IMR-90 (cell line): ENCODE data around the gene TRIM36. TPM values are rescaled to one million over a fixed set of nuclear protein-coding genes. Genes with fewer than 3 reads are reported as not detected.

Experiments used
- ATAC-seq: fragments of 200-7000 bp; cut with Tn5 transposase; 2 replicates; pipeline ENCODE4 v1.9.1; 2020; ENCODE audit warnings: low read depth, mild to moderate bottlenecking, moderate library complexity
- BruUV-seq: library from RNA; stranded (reverse); fragments of 400-500 nt; replicated peaks from 2 replicates; lab custom pipeline; 2021; lab: Mats Ljungman, UMichigan
- CTCF ChIA-PET: fragments of 300-600 bp; formaldehyde crosslinking; extraction: SDS; loops from one replicate; lab custom pipeline; 2021; ENCODE audit warnings: antibody characterized with exemption; lab: Yijun Ruan, JAX
- POLR2A ChIA-PET: fragments of 300-600 bp; sonication (Branson Sonifier 250); formaldehyde crosslinking; loops from one replicate; lab custom pipeline; 2022; ENCODE audit warnings: antibody characterized with exemption; ENCODE audit not compliant: unreplicated experiment; lab: Charles Lee
- DNase-seq: peaks from one replicate; pipeline ENCODE4 v3.0.0; 2013
- H2AFZ ChIP-seq: replicated peaks from 2 replicates; pipeline ENCODE3; 2013; ENCODE audit warnings: low read length, mild to moderate bottlenecking; ENCODE audit not compliant: poor library complexity
- H2AK5ac ChIP-seq: 2 replicates; pipeline ENCODE4 v1.6.1; 2013; ENCODE audit warnings: low read depth, low read length, inconsistent platforms
- H2AK9ac ChIP-seq: replicated peaks from 2 replicates; pipeline ENCODE3; 2013; ENCODE audit warnings: mild to moderate bottlenecking, low read depth, low read length, moderate library complexity; ENCODE audit not compliant: poor library complexity
- H2BK120ac ChIP-seq: 2 replicates; pipeline ENCODE4 v1.6.1; 2013; ENCODE audit warnings: low read depth, low read length, inconsistent platforms
- H2BK15ac ChIP-seq: 3 replicates; pipeline ENCODE4 v1.6.1; 2013; ENCODE audit warnings: low read depth, low read length, inconsistent platforms
- H2BK20ac ChIP-seq: 2 replicates; pipeline ENCODE4 v1.6.1; 2013; ENCODE audit warnings: low read depth, mild to moderate bottlenecking, inconsistent platforms, low read length, moderate library complexity
- H2BK5ac ChIP-seq: 2 replicates; pipeline ENCODE4 v1.6.1; 2013; ENCODE audit warnings: mild to moderate bottlenecking, low read depth, low read length, inconsistent platforms; ENCODE audit not compliant: poor library complexity, severe bottlenecking
- H3K14ac ChIP-seq: replicated peaks from 2 replicates; pipeline ENCODE4 v1.6.1; 2013; ENCODE audit warnings: low read depth, low read length, inconsistent platforms
- H3K18ac ChIP-seq: 2 replicates; pipeline ENCODE4 v1.6.1; 2013; ENCODE audit warnings: low read depth, low read length, control low read depth
- H3K23ac ChIP-seq: 2 replicates; pipeline ENCODE4 v1.6.1; 2013; ENCODE audit warnings: low read depth, low read length, inconsistent platforms
- H3K27ac ChIP-seq: 2 replicates; pipeline ENCODE4 v1.5.1; 2013; ENCODE audit warnings: mild to moderate bottlenecking, control low read depth, low read length; ENCODE audit not compliant: insufficient read depth
- H3K27me3 ChIP-seq: 2 replicates; pipeline ENCODE4 v1.6.1; 2013; ENCODE audit warnings: low read length; ENCODE audit not compliant: control insufficient read depth, insufficient read depth
- H3K36me3 ChIP-seq: 2 replicates; pipeline ENCODE4 v1.6.1; 2013; ENCODE audit warnings: low read length, mixed read lengths; ENCODE audit not compliant: control insufficient read depth, insufficient read depth
- H3K4ac ChIP-seq: 2 replicates; pipeline ENCODE4 v1.6.1; 2013; ENCODE audit warnings: low read depth, low read length, inconsistent platforms
- H3K4me1 ChIP-seq: 2 replicates; pipeline ENCODE4 v1.6.1; 2013; ENCODE audit warnings: low read length, mixed read lengths; ENCODE audit not compliant: control insufficient read depth, insufficient read depth
- H3K4me2 ChIP-seq: 2 replicates; pipeline ENCODE4 v1.6.1; 2013; ENCODE audit warnings: low read depth, mild to moderate bottlenecking, control low read depth, low read length, moderate library complexity
- H3K4me3 ChIP-seq: 2 replicates; pipeline ENCODE4 v1.5.1; 2013; ENCODE audit warnings: low read depth, mild to moderate bottlenecking, control low read depth, low read length, moderate library complexity; ENCODE audit not compliant: insufficient read depth
- H3K56ac ChIP-seq: 2 replicates; pipeline ENCODE4 v1.6.1; 2013; ENCODE audit warnings: low read length, inconsistent platforms; ENCODE audit not compliant: insufficient read depth; ENCODE audit errors: extremely low read depth
- H3K79me1 ChIP-seq, 2 experiments: 2 replicates each; pipeline ENCODE4 v1.6.1; 2013; ENCODE audit warnings: low read length in 2 of 2, inconsistent platforms in 1 of 2, low read depth in 1 of 2
- H3K9ac ChIP-seq: 2 replicates; pipeline ENCODE4 v1.6.1; 2013; ENCODE audit warnings: low read depth, low read length, control low read depth
- H3K9me1 ChIP-seq: 2 replicates; pipeline ENCODE4 v1.6.1; 2013; ENCODE audit warnings: low read length, inconsistent platforms; ENCODE audit not compliant: insufficient read depth
- H3K9me3 ChIP-seq: 2 replicates; pipeline ENCODE4 v1.6.1; 2013; ENCODE audit warnings: low read length; ENCODE audit not compliant: control insufficient read depth, insufficient read depth
- H4K20me1 ChIP-seq: 2 replicates; pipeline ENCODE4 v1.6.1; 2013; ENCODE audit warnings: low read length, inconsistent platforms; ENCODE audit not compliant: insufficient read depth
- H4K5ac ChIP-seq: 2 replicates; pipeline ENCODE4 v1.6.1; 2013; ENCODE audit warnings: mild to moderate bottlenecking, low read depth, low read length, control low read depth
- H4K8ac ChIP-seq, 2 experiments: 2 replicates each; pipeline ENCODE4 v1.6.1; 2013; ENCODE audit warnings: low read depth in 2 of 2, low read length in 2 of 2, control low read depth in 1 of 2, inconsistent platforms in 1 of 2
- H4K91ac ChIP-seq: 2 replicates; pipeline ENCODE4 v1.6.1; 2013; ENCODE audit warnings: low read depth, low read length, inconsistent platforms; ENCODE audit not compliant: insufficient read depth
- BHLHE40 ChIP-seq: fragments of 150-350 bp; IDR thresholded peaks from 2 replicates; pipeline ENCODE4 v1.6.1; 2016; ENCODE audit warnings: mild to moderate bottlenecking, low read depth, low read length
- CEBPB ChIP-seq: IDR thresholded peaks from 2 replicates; pipeline ENCODE4 v1.6.1; 2012; ENCODE audit warnings: low read depth, low read length, improper control_type of control experiment
- CHD1 ChIP-seq: IDR thresholded peaks from 2 replicates; pipeline ENCODE4 v1.6.1; 2012; ENCODE audit warnings: low read depth, low read length, improper control_type of control experiment
- ELK1 ChIP-seq: fragments of 150-350 bp; IDR thresholded peaks from 2 replicates; pipeline ENCODE4 v1.6.1; 2016; ENCODE audit warnings: low read depth, mild to moderate bottlenecking, low read length, moderate library complexity, borderline replicate concordance
- FOS ChIP-seq: fragments of 150-350 bp; IDR thresholded peaks from 2 replicates; pipeline ENCODE4 v1.6.1; 2016; ENCODE audit warnings: low read depth, low read length
- MAFK ChIP-seq: IDR thresholded peaks from 2 replicates; pipeline ENCODE4 v1.6.1; 2012; ENCODE audit warnings: low read depth, low read length, improper control_type of control experiment
- MAZ ChIP-seq: IDR thresholded peaks from 2 replicates; pipeline ENCODE4 v1.6.1; 2012; ENCODE audit warnings: low read depth, mild to moderate bottlenecking, low read length, improper control_type of control experiment, moderate library complexity, borderline replicate concordance
- MXI1 ChIP-seq: IDR thresholded peaks from 2 replicates; pipeline ENCODE4 v1.6.1; 2012; ENCODE audit warnings: low read depth, mild to moderate bottlenecking, low read length, moderate library complexity, borderline replicate concordance
- NFE2L2 ChIP-seq: fragments of 150-350 bp; IDR thresholded peaks from 2 replicates; pipeline ENCODE4 v1.6.1; 2016; ENCODE audit warnings: low read depth, mild to moderate bottlenecking, low read length
- POLR2A ChIP-seq: IDR thresholded peaks from 2 replicates; pipeline ENCODE4 v1.6.1; 2012; ENCODE audit warnings: mild to moderate bottlenecking, low read depth, low read length
- RAD21 ChIP-seq: IDR thresholded peaks from 2 replicates; pipeline ENCODE4 v1.6.1; 2012; ENCODE audit warnings: low read length, improper control_type of control experiment
- RCOR1 ChIP-seq: IDR thresholded peaks from 2 replicates; pipeline ENCODE4 v1.6.1; 2012; ENCODE audit warnings: mild to moderate bottlenecking, low read length, improper control_type of control experiment; ENCODE audit not compliant: insufficient replicate concordance
- RFX5 ChIP-seq: IDR thresholded peaks from 2 replicates; pipeline ENCODE4 v1.8.0; 2012; ENCODE audit warnings: low read depth, mild to moderate bottlenecking, low read length, moderate library complexity
- SMC3 ChIP-seq: fragments of 150-350 bp; IDR thresholded peaks from 2 replicates; pipeline ENCODE4 v1.6.1; 2016; ENCODE audit warnings: low read depth, mild to moderate bottlenecking, antibody characterized with exemption, low read length, moderate library complexity
- WGBS, 2 experiments: methylation state at CpG; one replicate each; pipeline versions ENCODE4 v1.1.5 to v1.1.7; 2013; ENCODE audit warnings: missing lambda C conversion rate in 2 of 2; ENCODE audit not compliant: insufficient read length in 1 of 2; ENCODE audit errors: extremely low coverage in 2 of 2; 5-methylcytosine and 5-hydroxymethylcytosine counted together
- dilution Hi-C: fragments of 300-500 bp; cut with HindIII; formaldehyde crosslinking; loops from one replicate; pipeline ENCODE4 v1.14.3; 2018; ENCODE audit warnings: low sequenced_read_pairs; ENCODE audit not compliant: unreplicated experiment
- in situ Hi-C: fragments of 300-500 bp; cut with MboI; formaldehyde crosslinking; loops from 3 replicates; pipeline ENCODE4 v1.14.3; 2019; ENCODE audit warnings: low sequenced_read_pairs, inconsistent platforms, mixed read lengths
- intact Hi-C: fragments of 100-400 bp; cut with micrococcal nuclease; formaldehyde crosslinking; loops from 2 replicates; pipeline ENCODE4 v1.10.0; 2022
- polyA plus RNA-seq, 3 experiments: library from polyadenylated mRNA; depleted of rRNA; stranded (reverse); fragments of >200 nt; gene quantifications; 2 replicates each; pipeline ENCODE4 v1.2.3, GENCODE V29; 2012; ENCODE audit warnings: low replicate concordance in 1 of 3
- total RNA-seq: library from RNA; depleted of rRNA; stranded (reverse); fragments of >200 nt; gene quantifications from 2 replicates; pipeline ENCODE4 v1.2.3, GENCODE V29; 2012
- TF ChIP-seq, protein P1 (sequence below): fragments of 150-350 bp; IDR thresholded peaks from 2 replicates; pipeline ENCODE4 v1.6.1; 2017; ENCODE audit warnings: mild to moderate bottlenecking, antibody characterized with exemption, low read length, low read depth
- TF ChIP-seq, protein P2 (sequence below): conservative IDR thresholded peaks from 2 replicates; pipeline ENCODE4 v1.5.1; 2012; ENCODE audit warnings: mild to moderate bottlenecking, low read depth, low read length, improper control_type of control experiment

Gene TRIM36
- total and polyA plus RNA-seq, 2 of the 4 experiments (the other 2 are of a cell fraction) = 0.10 to 0.18 TPM

GRCh38 chr5:115087951-115088350 lies 81.8 kb downstream of the TRIM36 start:
- ATAC-seq (no peak), DNase-seq (no peak)
- Histone ChIP-seq H3K56ac (no peak overlapping the region), H3K36me3 (no peaks in the 10 kb centered on the region), H3K9me1 (no peaks in the 10 kb centered on the region), H3K4me3 (no peak overlapping the region), H3K4me2 (no peak overlapping the region), H2BK15ac (no peak overlapping the region), H3K79me1 (no peaks in the 10 kb centered on the region), H3K14ac (no peak overlapping the region), H2AK9ac (no peak overlapping the region), H3K18ac (no peak overlapping the region), H4K5ac (no peak overlapping the region), H3K4me1 (no peaks in the 10 kb centered on the region), H3K27ac (no peak overlapping the region), H2BK5ac (no peak overlapping the region), H3K9ac (no peak overlapping the region), H2BK20ac (no peak overlapping the region), H2BK120ac (no peak overlapping the region), H4K20me1 (no peaks in the 10 kb centered on the region), H3K23ac (no peak overlapping the region), H2AFZ (no peak overlapping the region), H3K9me3 (no peaks in the 10 kb centered on the region), H3K4ac (no peak overlapping the region), H4K91ac (no peak overlapping the region), H2AK5ac (no peak overlapping the region), H4K8ac (no peak overlapping the region), H3K27me3 (peaks cover 1% of the 10 kb centered on the region; the same call in 1 of the 2 replicates)
- ChIA-PET POLR2A (no interaction called here), CTCF (no interaction called here)
- dilution Hi-C loops = no loop called here
- intact Hi-C loops = no loop called here
- in situ Hi-C loops = no loop called here
- TF ChIP-seq ELK1 (no peak), CHD1 (no peak), RCOR1 (no peak), MXI1 (no peak), BHLHE40 (no peak), RFX5 (no peak), NFE2L2 (no peak), POLR2A (no peak), CEBPB (no peak), MAZ (no peak), RAD21 (no peak), FOS (no peak), MAFK (no peak), SMC3 (no peak)
- TF ChIP-seq, protein P1, sequence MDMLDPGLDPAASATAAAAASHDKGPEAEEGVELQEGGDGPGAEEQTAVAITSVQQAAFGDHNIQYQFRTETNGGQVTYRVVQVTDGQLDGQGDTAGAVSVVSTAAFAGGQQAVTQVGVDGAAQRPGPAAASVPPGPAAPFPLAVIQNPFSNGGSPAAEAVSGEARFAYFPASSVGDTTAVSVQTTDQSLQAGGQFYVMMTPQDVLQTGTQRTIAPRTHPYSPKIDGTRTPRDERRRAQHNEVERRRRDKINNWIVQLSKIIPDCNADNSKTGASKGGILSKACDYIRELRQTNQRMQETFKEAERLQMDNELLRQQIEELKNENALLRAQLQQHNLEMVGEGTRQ = no peak
- TF ChIP-seq, protein P2, sequence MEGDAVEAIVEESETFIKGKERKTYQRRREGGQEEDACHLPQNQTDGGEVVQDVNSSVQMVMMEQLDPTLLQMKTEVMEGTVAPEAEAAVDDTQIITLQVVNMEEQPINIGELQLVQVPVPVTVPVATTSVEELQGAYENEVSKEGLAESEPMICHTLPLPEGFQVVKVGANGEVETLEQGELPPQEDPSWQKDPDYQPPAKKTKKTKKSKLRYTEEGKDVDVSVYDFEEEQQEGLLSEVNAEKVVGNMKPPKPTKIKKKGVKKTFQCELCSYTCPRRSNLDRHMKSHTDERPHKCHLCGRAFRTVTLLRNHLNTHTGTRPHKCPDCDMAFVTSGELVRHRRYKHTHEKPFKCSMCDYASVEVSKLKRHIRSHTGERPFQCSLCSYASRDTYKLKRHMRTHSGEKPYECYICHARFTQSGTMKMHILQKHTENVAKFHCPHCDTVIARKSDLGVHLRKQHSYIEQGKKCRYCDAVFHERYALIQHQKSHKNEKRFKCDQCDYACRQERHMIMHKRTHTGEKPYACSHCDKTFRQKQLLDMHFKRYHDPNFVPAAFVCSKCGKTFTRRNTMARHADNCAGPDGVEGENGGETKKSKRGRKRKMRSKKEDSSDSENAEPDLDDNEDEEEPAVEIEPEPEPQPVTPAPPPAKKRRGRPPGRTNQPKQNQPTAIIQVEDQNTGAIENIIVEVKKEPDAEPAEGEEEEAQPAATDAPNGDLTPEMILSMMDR = no peak
- BruUV-seq = no TSS peak
- WGBS, 2 experiments = no CpG with 5 or more reads among the region's 3 CpGs
